Osteocyte (in vitro differentiated cells): ENCODE results near the gene ACTN1. TPM values are rescaled to one million over a fixed set of nuclear protein-coding genes. Genes with fewer than 3 reads are reported as not detected.
A peak's percentile ranks its signal among the peaks of the same experiment; 100 is the strongest.

Source experiments
- DNase-seq: peaks from one replicate; pipeline ENCODE4 v3.0.0; 2021; ENCODE audit warnings: mixed read lengths; ENCODE audit not compliant: unreplicated experiment; ENCODE audit errors: extremely low spot score
- H3K27ac Mint-ChIP-seq: one replicate; pipeline ENCODE4 v1.8.0; 2021; ENCODE audit warnings: mild to moderate bottlenecking, mixed read lengths; ENCODE audit not compliant: unreplicated experiment
- H3K27me3 Mint-ChIP-seq: one replicate; pipeline ENCODE4 v1.8.0; 2021; ENCODE audit warnings: mixed read lengths; ENCODE audit not compliant: unreplicated experiment
- H3K36me3 Mint-ChIP-seq: one replicate; pipeline ENCODE4 v1.8.0; 2021; ENCODE audit warnings: mixed read lengths; ENCODE audit not compliant: unreplicated experiment
- H3K4me1 Mint-ChIP-seq: one replicate; pipeline ENCODE4 v1.8.0; 2021; ENCODE audit warnings: mixed read lengths; ENCODE audit not compliant: unreplicated experiment
- H3K4me3 Mint-ChIP-seq: one replicate; pipeline ENCODE4 v1.8.0; 2021; ENCODE audit warnings: mild to moderate bottlenecking, moderate library complexity, mixed read lengths; ENCODE audit not compliant: unreplicated experiment
- H3K9me3 Mint-ChIP-seq: one replicate; pipeline ENCODE4 v1.8.0; 2021; ENCODE audit warnings: mixed read lengths; ENCODE audit not compliant: unreplicated experiment
- total RNA-seq: library from RNA; stranded (reverse); gene quantifications from 2 replicates; pipeline ENCODE4 v1.2.1, GENCODE V29; 2021
- TF ChIP-seq, protein P1 (sequence below): fragments of 200-600 bp; sonication (generic); IDR thresholded peaks from 2 replicates; pipeline ENCODE4 v1.5.0; 2021; ENCODE audit warnings: antibody characterized with exemption, mild to moderate bottlenecking, moderate library complexity

Gene ACTN1
- total RNA-seq, 1 donor from 2014 or later: 380 TPM

DNA sequence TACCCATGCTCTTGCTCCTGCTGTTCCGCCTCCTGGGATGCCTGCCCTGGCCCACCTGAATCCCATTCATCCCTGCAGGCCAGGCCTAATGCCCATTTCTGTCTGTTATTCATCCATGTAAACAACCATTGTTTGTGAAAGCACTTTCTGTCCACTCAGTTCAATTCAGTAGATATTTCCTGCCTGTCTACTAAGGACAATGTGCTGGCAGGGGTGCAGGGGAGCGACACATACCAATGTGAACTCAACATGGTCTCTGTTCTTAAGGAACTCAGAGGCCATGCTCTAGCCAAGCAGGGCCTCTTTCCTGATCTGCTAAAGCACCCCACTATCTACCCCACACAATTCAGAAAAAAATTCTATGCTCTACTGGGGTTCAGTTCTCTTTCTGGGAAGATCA, 97.7 kb downstream of the ACTN1 start:
- H3K9me3 Mint-ChIP-seq: no peaks in the 10 kb centered on the region
- TF ChIP-seq, protein P1, sequence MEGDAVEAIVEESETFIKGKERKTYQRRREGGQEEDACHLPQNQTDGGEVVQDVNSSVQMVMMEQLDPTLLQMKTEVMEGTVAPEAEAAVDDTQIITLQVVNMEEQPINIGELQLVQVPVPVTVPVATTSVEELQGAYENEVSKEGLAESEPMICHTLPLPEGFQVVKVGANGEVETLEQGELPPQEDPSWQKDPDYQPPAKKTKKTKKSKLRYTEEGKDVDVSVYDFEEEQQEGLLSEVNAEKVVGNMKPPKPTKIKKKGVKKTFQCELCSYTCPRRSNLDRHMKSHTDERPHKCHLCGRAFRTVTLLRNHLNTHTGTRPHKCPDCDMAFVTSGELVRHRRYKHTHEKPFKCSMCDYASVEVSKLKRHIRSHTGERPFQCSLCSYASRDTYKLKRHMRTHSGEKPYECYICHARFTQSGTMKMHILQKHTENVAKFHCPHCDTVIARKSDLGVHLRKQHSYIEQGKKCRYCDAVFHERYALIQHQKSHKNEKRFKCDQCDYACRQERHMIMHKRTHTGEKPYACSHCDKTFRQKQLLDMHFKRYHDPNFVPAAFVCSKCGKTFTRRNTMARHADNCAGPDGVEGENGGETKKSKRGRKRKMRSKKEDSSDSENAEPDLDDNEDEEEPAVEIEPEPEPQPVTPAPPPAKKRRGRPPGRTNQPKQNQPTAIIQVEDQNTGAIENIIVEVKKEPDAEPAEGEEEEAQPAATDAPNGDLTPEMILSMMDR: no peak
- no peak for DNase-seq
- no peaks in the 10 kb centered on the region for H3K27me3 Mint-ChIP-seq
- peaks cover 58% of the 10 kb centered on the region for H3K36me3 Mint-ChIP-seq
- H3K27ac Mint-ChIP-seq: peak overlapping the region; percentile 25
- H3K4me3 Mint-ChIP-seq: no peak overlapping the region
- peaks cover 3% of the 10 kb centered on the region for H3K4me1 Mint-ChIP-seq

- Mint-ChIP-seq H3K9me3 (no peaks in the 10 kb centered on the region), H3K4me1 (peaks cover 3% of the 10 kb centered on the region), H3K36me3 (peaks cover 58% of the 10 kb centered on the region), H3K27ac (no peak overlapping the region), H3K4me3 (no peak overlapping the region), H3K27me3 (no peaks in the 10 kb centered on the region)
- DNase-seq: no peak
- TF ChIP-seq, protein P1: no peak
Measured at GRCh38 chr14:68880581-68881105, 98.5 kb downstream of the ACTN1 start.

DNA sequence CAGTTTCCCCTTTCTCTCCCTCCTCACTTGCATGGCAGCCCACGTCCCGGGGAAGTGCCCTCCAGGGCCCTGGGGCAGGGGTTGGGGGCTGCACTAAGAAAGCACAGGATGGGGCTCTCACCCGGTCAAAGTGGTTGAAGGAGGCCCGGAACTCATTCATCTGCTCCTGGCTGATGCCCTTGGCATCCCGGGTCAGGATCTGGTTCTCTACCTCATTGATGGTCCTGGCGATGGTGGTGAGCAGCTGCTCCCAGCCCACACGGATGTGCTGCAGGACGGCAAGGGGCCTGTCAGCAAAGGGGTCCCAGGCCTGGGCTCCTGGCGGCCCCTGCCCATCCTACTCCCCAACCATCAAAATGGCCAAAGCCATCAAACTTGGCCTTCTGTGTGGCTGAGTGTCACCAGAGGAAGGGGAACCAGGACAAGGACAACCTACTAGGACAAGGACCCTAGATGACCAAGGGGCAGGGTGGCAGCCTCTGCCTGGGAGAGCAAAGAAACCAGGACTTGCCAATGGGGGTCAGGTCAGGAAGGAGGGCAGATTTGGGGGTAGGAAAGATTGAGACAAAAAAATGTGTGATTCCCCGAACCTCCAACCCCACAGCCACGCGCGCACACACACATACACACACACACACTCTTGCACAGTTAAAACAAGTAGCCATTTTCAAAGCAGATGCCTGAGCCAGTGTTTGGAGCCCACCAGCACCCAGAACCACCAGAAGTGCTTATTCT, 99.1 kb downstream of the ACTN1 start:
- H3K4me1 Mint-ChIP-seq: peaks cover 3% of the 10 kb centered on the region
- peaks cover 61% of the 10 kb centered on the region for H3K36me3 Mint-ChIP-seq
- H3K27me3 Mint-ChIP-seq: no peaks in the 10 kb centered on the region
- peak overlapping the region; percentile 47 for H3K27ac Mint-ChIP-seq
- no peak overlapping the region for H3K4me3 Mint-ChIP-seq
- H3K9me3 Mint-ChIP-seq: no peaks in the 10 kb centered on the region
- no peak for DNase-seq
- TF ChIP-seq, protein P1: no peak

- H3K27me3 Mint-ChIP-seq: no peaks in the 10 kb centered on the region
- H3K4me1 Mint-ChIP-seq: peaks cover 3% of the 10 kb centered on the region
- H3K27ac Mint-ChIP-seq: no peak overlapping the region
- TF ChIP-seq, protein P1: no peak
- H3K9me3 Mint-ChIP-seq: no peaks in the 10 kb centered on the region
- peaks cover 61% of the 10 kb centered on the region for H3K36me3 Mint-ChIP-seq
- DNase-seq: no peak
- H3K4me3 Mint-ChIP-seq: no peak overlapping the region
Measured at GRCh38 chr14:68879321-68879781, 99.8 kb downstream of the ACTN1 start.

GRCh38 chr14:68878908-68879307, 100.2 kb downstream of the ACTN1 start:
- Mint-ChIP-seq H3K36me3 (peaks cover 60% of the 10 kb centered on the region), H3K27me3 (no peaks in the 10 kb centered on the region), H3K4me1 (peaks cover 3% of the 10 kb centered on the region), H3K9me3 (no peaks in the 10 kb centered on the region), H3K27ac (peak overlapping the region; percentile 62), H3K4me3 (no peak overlapping the region)
- TF ChIP-seq, protein P1: no peak
- DNase-seq: no peak
